HepG2 (cell line): Measurements from ENCODE around the gene CEP164. TPM values are rescaled to one million over a fixed set of nuclear protein-coding genes. Genes with fewer than 3 reads are reported as not detected.

Source experiments
- CREM ChIP-seq, 2 experiments: sonication (generic) in 1 of 2; formaldehyde crosslinking in 1 of 2; IDR thresholded peaks; 2 replicates each; pipeline versions ENCODE4 v1.4.0 to v1.6.1; 2016 to 2020; ENCODE audit warnings: antibody characterized with exemption in 1 of 2, mild to moderate bottlenecking in 1 of 2, missing genetic modification reagents in 1 of 2
- HDAC1 ChIP-seq: sonication (generic); formaldehyde crosslinking; IDR thresholded peaks from 2 replicates; pipeline ENCODE4 v1.5.1; 2020; ENCODE audit warnings: mild to moderate bottlenecking, missing genetic modification reagents
- MEF2D ChIP-seq: sonication (generic); formaldehyde crosslinking; IDR thresholded peaks from 2 replicates; pipeline ENCODE4 v1.5.1; 2020; ENCODE audit warnings: mild to moderate bottlenecking, missing genetic modification reagents
- POGZ ChIP-seq: sonication (generic); formaldehyde crosslinking; IDR thresholded peaks from 2 replicates; pipeline ENCODE4 v1.4.0; 2020; ENCODE audit warnings: mild to moderate bottlenecking, missing genetic modification reagents
- RORA ChIP-seq: sonication (generic); formaldehyde crosslinking; IDR thresholded peaks from 2 replicates; pipeline ENCODE4 v1.5.0; 2020; ENCODE audit warnings: mild to moderate bottlenecking, missing genetic modification reagents, moderate library complexity
- TBP ChIP-seq: sonication (generic); formaldehyde crosslinking; IDR thresholded peaks from 2 replicates; pipeline ENCODE4 v1.5.0; 2020; ENCODE audit warnings: missing genetic modification reagents
- XRCC5 ChIP-seq: fragments of 200-400 bp; formaldehyde crosslinking; optimal IDR thresholded peaks from 2 replicates; pipeline ENCODE3; 2017; ENCODE audit warnings: mild to moderate bottlenecking, low read length
- ZNF354B ChIP-seq: sonication (generic); formaldehyde crosslinking; IDR thresholded peaks from 2 replicates; pipeline ENCODE4 v1.8.0; 2022; ENCODE audit warnings: mild to moderate bottlenecking, missing genetic modification reagents
- ZNF746 ChIP-seq: sonication (generic); formaldehyde crosslinking; IDR thresholded peaks from 2 replicates; pipeline ENCODE4 v1.8.0; 2022; ENCODE audit warnings: mild to moderate bottlenecking, missing genetic modification reagents
- polyA plus RNA-seq, 8 experiments: library from polyadenylated mRNA; depleted of rRNA in 3 of 8; stranded (reverse) in 7 of 8; unstranded in 1 of 8; fragments of >200 nt; fragmentation: Illumina TruSeq in 4 of 8; extraction: Trizol in 4 of 8; gene quantifications; 2 replicates each; pipeline versions ENCODE4 v1.2.1 to v1.2.3, GENCODE V29; 2011 to 2016; ENCODE audit warnings: low read depth in 4 of 8, missing spikeins in 1 of 8, mixed read lengths in 1 of 8; ENCODE audit not compliant: insufficient read depth in 1 of 8
- total RNA-seq, 5 experiments: library from RNA; depleted of rRNA; stranded (reverse); fragments of >200 nt; fragmentation: Illumina TruSeq; extraction: Trizol; gene quantifications; 2 replicates each; pipeline ENCODE4 v1.2.3, GENCODE V29; 2016; ENCODE audit warnings: low read depth in 1 of 5
- TF ChIP-seq, protein P1 (sequence below), 2 experiments: fragments of 450-650 bp in 1 of 2; sonication (generic) in 1 of 2; formaldehyde crosslinking in 1 of 2; IDR thresholded peaks; 2 replicates each; pipeline versions ENCODE4 v1.6.1 to v1.8.0; 2016 to 2022; ENCODE audit warnings: antibody characterized with exemption in 1 of 2, mild to moderate bottlenecking in 1 of 2, missing genetic modification reagents in 1 of 2
- TF ChIP-seq, protein P2 (sequence below): sonication (generic); formaldehyde crosslinking; IDR thresholded peaks from 2 replicates; pipeline ENCODE4 v1.5.1; 2020; ENCODE audit warnings: missing genetic modification reagents, mild to moderate bottlenecking, borderline replicate concordance
- TF ChIP-seq, protein P3 (sequence below): sonication (generic); formaldehyde crosslinking; IDR thresholded peaks from 2 replicates; pipeline ENCODE4 v1.4.0; 2020; ENCODE audit warnings: mild to moderate bottlenecking, missing genetic modification reagents
- TF ChIP-seq, protein P4 (sequence below): sonication (generic); formaldehyde crosslinking; IDR thresholded peaks from 2 replicates; pipeline ENCODE4 v1.9.0; 2021; ENCODE audit warnings: missing genetic modification reagents, borderline replicate concordance

Gene CEP164
- total and polyA plus RNA-seq, 2 of the 13 experiments (the other 11 are each of a cell fraction or from before 2014, with no cell fraction given): 11.4 to 15.2 TPM

DNA sequence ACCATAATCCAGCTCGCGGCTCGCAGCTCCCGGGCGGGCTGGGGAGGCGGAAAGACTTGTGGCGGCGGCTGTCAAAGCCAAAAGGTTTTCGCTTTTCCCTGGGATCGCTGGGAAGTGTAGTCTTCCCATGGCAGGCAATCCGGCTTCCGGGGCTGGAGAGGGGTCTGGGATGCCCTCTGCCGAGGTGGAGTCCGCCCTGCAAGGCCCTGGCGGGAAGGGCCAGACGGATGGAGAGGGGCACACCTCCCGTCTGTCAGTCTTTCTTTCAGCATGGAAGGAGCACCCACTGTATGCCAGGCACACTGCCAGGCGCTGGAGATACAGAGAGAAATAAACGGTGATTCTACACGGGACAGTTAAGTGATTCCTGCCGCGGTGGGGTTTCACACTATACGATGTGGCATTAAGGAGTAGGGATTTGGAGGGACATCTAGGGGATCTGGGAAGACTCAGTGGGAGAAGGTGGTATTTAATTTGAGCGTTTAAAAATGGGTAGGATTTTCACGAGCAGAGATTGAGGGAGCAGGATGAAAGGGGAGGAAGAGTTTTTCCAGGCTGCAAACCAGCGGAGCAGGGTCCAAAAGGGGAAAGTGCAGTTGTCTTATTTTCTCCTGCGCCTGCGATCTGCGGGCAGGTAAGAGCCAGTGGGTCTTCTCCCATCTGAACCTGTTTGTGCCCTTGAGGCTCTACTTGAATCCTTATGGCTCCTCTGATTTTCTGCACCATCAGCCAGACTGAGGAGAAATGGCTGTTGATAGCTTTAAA, 11.3 kb upstream of the CEP164 start, which contains the start of gene BACE1 (continued):
- TF ChIP-seq, protein P1, sequence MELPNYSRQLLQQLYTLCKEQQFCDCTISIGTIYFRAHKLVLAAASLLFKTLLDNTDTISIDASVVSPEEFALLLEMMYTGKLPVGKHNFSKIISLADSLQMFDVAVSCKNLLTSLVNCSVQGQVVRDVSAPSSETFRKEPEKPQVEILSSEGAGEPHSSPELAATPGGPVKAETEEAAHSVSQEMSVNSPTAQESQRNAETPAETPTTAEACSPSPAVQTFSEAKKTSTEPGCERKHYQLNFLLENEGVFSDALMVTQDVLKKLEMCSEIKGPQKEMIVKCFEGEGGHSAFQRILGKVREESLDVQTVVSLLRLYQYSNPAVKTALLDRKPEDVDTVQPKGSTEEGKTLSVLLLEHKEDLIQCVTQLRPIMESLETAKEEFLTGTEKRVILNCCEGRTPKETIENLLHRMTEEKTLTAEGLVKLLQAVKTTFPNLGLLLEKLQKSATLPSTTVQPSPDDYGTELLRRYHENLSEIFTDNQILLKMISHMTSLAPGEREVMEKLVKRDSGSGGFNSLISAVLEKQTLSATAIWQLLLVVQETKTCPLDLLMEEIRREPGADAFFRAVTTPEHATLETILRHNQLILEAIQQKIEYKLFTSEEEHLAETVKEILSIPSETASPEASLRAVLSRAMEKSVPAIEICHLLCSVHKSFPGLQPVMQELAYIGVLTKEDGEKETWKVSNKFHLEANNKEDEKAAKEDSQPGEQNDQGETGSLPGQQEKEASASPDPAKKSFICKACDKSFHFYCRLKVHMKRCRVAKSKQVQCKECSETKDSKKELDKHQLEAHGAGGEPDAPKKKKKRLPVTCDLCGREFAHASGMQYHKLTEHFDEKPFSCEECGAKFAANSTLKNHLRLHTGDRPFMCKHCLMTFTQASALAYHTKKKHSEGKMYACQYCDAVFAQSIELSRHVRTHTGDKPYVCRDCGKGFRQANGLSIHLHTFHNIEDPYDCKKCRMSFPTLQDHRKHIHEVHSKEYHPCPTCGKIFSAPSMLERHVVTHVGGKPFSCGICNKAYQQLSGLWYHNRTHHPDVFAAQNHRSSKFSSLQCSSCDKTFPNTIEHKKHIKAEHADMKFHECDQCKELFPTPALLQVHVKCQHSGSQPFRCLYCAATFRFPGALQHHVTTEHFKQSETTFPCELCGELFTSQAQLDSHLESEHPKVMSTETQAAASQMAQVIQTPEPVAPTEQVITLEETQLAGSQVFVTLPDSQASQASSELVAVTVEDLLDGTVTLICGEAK (IDR thresholded peaks at IDR 0.05): no peak
- TF ChIP-seq, protein P1 (CRISPR knock-in tag; IDR thresholded peaks at IDR 0.05): peak; percentile 15; the same call in 1 of the 2 replicates
- TF ChIP-seq RORA (CRISPR knock-in tag) (no peak), POGZ (CRISPR knock-in tag) (peak; percentile 53; the same call in 1 of the 2 replicates), XRCC5 (peak; percentile 54), HDAC1 (CRISPR knock-in tag) (peak; percentile 79), MEF2D (CRISPR knock-in tag) (0 out of 2 replicates have a peak, but pooled peaks have one; percentile 56), TBP (CRISPR knock-in tag) (no peak), ZNF746 (CRISPR knock-in tag) (0 out of 2 replicates have a peak, but pooled peaks have one; percentile 36), CREM (IDR thresholded peaks at IDR 0.05) (peak; percentile 73), CREM (CRISPR knock-in tag; IDR thresholded peaks at IDR 0.05) (no peak), ZNF354B (CRISPR knock-in tag) (no peak)
- TF ChIP-seq, protein P2, sequence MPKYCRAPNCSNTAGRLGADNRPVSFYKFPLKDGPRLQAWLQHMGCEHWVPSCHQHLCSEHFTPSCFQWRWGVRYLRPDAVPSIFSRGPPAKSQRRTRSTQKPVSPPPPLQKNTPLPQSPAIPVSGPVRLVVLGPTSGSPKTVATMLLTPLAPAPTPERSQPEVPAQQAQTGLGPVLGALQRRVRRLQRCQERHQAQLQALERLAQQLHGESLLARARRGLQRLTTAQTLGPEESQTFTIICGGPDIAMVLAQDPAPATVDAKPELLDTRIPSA (CRISPR knock-in tag): no peak
- TF ChIP-seq, protein P3, sequence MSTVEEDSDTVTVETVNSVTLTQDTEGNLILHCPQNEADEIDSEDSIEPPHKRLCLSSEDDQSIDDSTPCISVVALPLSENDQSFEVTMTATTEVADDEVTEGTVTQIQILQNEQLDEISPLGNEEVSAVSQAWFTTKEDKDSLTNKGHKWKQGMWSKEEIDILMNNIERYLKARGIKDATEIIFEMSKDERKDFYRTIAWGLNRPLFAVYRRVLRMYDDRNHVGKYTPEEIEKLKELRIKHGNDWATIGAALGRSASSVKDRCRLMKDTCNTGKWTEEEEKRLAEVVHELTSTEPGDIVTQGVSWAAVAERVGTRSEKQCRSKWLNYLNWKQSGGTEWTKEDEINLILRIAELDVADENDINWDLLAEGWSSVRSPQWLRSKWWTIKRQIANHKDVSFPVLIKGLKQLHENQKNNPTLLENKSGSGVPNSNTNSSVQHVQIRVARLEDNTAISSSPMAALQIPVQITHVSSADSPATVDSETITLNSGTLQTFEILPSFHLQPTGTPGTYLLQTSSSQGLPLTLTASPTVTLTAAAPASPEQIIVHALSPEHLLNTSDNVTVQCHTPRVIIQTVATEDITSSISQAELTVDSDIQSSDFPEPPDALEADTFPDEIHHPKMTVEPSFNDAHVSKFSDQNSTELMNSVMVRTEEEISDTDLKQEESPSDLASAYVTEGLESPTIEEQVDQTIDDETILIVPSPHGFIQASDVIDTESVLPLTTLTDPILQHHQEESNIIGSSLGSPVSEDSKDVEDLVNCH: no peak
- TF ChIP-seq, protein P4, sequence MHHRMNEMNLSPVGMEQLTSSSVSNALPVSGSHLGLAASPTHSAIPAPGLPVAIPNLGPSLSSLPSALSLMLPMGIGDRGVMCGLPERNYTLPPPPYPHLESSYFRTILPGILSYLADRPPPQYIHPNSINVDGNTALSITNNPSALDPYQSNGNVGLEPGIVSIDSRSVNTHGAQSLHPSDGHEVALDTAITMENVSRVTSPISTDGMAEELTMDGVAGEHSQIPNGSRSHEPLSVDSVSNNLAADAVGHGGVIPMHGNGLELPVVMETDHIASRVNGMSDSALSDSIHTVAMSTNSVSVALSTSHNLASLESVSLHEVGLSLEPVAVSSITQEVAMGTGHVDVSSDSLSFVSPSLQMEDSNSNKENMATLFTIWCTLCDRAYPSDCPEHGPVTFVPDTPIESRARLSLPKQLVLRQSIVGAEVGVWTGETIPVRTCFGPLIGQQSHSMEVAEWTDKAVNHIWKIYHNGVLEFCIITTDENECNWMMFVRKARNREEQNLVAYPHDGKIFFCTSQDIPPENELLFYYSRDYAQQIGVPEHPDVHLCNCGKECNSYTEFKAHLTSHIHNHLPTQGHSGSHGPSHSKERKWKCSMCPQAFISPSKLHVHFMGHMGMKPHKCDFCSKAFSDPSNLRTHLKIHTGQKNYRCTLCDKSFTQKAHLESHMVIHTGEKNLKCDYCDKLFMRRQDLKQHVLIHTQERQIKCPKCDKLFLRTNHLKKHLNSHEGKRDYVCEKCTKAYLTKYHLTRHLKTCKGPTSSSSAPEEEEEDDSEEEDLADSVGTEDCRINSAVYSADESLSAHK (CRISPR knock-in tag): no peak
